KBM-7 (cell line): ENCODE data around the gene RPIA.
"Not testable (repeated sequence)": the region's sequence is repeated elsewhere in the genome, so short reads cannot be mapped to it uniquely, and the experiment has no call there.

Source experiments
- DNase-seq: peaks from one replicate; pipeline ENCODE4 v3.0.0-alpha.2; 2015
- in situ Hi-C: fragments of 300-500 bp; cut with MboI; formaldehyde crosslinking; loops from 2 replicates; pipeline ENCODE4 v1.14.3; 2020; ENCODE audit warnings: low sequenced_read_pairs, low pct_unique_long_range_greater_than_20kb, mixed read lengths

Gene RPIA

GRCh38 chr2:88691339-88692183 is at the start of gene RPIA:
TSS of gene RPIA (plus strand) at chr2:88691673. CDS start at chr2:88691699, 26 bp downstream.
- DNase-seq, result peak; percentile 98
- in situ Hi-C loops, result no loop called here

- in situ Hi-C loops, result no loop called here
- DNase-seq, result no peak
Observed at GRCh38 chr2:88642278-88642677, 49.2 kb upstream of the RPIA start.

- in situ Hi-C loops, DNase-seq: not testable (repeated sequence)
Observed at GRCh38 chr2:88645291-88645882, 46.1 kb upstream of the RPIA start.

DNA sequence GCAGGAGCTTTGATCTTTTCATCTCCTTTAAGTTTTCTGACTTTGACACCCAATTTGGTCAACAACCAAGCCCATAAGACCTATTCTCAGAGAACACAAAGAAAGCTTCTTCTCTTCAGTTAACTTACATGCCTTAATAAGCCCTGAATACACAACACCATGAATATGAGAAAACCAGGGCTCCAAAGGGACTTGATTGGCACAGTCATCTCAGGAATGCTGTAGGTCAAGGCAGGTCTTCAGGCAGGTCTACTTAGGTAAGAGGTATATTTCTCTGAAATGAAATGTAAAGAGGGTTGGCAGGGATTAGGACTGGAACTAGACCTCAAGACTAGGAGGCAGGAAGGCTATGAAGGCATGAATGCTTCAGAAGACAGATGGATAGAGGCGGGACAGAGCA is 39.8 kb upstream of the RPIA start:
- DNase-seq, result no peak
- in situ Hi-C loops, result no loop called here

DNA sequence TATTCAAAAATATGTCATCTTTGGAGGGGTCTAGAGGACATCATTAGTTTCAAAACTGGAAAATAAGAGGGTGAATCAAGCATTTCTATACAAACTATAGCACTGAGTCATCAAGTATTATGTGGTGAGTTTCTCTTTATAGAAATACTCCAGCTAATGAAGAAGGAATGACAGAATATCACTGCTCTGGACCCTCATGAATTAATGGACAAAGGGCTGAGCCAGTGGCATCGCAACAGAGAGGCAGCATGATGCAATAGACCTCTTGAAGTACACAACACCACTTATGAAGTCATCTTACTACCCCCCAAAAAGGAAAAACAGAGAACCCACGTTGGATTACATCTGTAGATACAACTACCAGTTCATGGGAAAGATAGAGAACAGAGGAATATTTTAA is 36.8 kb upstream of the RPIA start:
- in situ Hi-C loops, result no loop called here
- DNase-seq, result no peak

DNA sequence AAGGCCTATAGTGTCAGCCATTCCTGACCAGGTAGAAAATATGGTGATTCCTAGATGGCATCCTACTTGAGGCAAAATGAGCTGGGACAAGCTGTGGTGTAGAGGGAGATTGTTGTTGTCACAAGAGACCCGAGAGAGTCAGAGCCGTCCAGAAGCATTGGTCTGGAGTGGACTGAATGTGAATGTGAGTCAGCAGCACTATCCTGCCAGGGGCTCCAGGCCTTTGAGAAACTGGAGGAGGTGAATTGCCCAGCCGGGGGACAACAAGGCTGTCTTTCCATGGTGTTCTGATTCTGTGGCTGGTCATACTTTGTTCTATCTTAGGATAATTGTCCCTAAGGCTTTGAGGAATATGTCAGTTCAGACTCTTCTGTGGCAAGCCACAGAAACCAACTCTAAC is 34.8 kb upstream of the RPIA start:
- DNase-seq, result no peak
- in situ Hi-C loops, result no loop called here

DNA sequence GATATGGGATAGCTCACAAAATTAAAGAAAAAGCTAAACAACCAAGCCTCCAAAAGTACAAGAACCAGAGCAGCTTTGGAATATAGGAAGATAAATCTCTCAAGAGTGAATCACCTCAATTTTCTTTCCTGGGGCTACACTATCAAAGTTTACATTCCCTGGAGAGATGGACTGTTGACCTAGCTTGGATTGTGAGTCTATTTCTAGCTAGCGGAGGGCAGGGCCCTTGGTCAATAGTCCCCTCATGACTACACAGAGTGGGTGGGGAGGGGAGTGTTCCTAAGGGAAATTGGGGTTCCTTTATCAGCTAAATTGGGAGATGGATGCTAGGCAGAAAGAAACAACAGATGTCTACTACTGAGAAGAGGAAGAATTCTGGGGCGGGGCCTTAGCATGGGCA is 34.3 kb upstream of the RPIA start:
- in situ Hi-C loops, result no loop called here
- no peak for DNase-seq

DNA sequence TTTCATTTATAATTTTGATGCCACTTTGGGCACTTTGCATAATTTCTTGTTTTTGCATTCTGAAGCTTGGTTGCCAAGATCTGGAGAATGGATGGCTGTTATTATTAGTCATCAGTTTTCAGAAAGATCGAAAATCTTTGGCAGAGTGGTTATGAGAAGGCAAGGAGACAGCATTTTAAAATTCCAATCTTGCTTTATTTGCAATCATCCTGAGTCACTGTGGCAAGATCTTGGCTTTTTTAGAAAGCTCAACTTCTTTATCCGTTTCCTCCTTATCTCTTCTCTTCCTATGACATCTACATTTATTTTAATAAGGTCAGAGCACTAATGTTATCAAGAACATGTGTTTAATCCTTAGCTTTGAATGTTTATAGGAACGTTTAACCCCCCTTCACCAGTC is 33.1 kb upstream of the RPIA start:
- no peak for DNase-seq
- in situ Hi-C loops, result no loop called here

GRCh38 chr2:88658881-88659537 is 32.5 kb upstream of the RPIA start:
- in situ Hi-C loops, result no loop called here
- no peak for DNase-seq

DNA sequence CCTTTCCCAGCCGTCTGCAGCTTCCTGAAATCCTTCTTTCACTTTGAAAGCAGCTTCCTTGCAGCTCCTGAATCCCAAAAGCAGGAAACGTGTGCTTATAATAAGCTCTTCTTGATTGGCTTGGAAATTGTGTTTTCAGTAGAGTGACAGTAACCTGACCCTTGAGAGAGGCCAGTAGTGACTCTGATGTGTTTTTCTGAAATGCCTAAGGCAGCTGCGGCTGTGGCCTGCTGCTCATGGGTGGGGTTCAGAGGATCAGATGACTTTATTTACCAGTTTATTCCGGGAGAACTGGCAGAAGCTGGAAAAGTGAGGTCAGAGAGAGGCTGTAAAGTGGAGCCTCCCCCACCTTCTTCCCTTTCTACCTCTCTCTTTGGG is 31.9 kb upstream of the RPIA start:
- peak; percentile 21 for DNase-seq
- in situ Hi-C loops, result no loop called here

DNA sequence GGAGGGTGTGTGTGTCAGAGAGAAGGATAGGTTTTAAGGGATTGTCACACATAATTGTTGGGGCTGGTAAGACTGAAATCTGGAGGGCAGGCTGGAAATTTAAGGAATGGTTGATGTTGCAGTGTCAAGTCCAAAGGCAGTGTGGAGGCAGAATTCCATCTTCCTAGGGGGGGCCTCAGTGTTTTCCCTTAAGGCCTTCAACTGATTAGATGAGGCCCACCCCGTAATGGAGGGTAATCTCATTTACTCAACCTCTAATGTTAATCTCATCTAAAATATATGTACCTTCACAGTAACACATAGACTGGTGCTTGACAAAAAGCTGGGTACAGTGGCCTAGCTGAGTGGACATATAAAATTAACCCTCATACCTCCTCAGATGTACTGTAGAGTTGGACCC is 30.9 kb upstream of the RPIA start:
- in situ Hi-C loops, result no loop called here
- no peak for DNase-seq

DNA sequence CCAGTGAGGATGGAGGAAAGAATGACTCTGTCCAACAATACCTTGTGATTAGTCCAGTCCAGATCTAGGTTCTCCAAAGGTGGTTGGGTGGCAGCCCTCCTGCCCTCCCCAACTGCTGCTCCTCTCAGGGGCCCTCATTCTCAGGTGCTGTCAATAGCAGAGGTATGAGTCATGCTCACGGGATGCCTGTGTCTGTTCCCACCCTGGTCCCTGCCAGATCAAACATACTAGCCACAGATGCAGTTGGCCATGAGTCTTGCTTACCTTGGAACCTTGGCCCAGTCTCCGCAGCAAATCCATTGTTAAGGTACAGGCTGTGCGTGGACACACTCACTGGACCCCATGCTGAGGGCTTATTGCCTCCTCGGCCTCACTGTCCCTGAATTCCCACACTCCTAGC is 24.9 kb upstream of the RPIA start:
- in situ Hi-C loops, result no loop called here
- no peak for DNase-seq

- DNase-seq, result no peak
- in situ Hi-C loops, result no loop called here
Observed at GRCh38 chr2:88667219-88667618, 24.3 kb upstream of the RPIA start.

- in situ Hi-C loops, result no loop called here
- no peak for DNase-seq
Observed at GRCh38 chr2:88668862-88669261, 22.6 kb upstream of the RPIA start.

GRCh38 chr2:88669482-88670214 is 21.8 kb upstream of the RPIA start:
- in situ Hi-C loops, result no loop called here

GRCh38 chr2:88671786-88672427 is 19.6 kb upstream of the RPIA start:
- in situ Hi-C loops, result no loop called here
- DNase-seq, result peak; percentile 64

More at GRCh38 chr2:88669482-88670214, 21.8 kb upstream of the RPIA start:
- peak; percentile 38 for DNase-seq

DNA sequence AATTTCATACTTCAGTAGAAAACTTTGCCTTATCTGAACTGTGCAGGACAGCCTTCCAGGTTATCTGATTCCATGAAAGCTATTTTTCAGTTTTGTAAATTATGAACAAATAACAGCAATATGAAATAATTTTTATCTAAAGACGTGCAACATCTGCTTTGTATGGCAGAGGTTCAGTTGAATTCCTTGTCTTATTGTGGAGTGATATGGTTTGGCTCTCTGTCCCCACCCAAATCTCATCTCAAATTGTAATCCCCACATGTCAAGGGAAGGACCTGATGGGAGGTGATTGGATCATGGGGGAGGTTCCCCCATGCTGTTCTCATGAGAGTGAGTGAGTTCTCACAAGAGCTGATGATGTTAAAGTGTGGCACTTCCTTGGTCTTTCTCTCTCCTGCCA is 18.1 kb upstream of the RPIA start:
- in situ Hi-C loops, result no loop called here
- no peak for DNase-seq

DNA sequence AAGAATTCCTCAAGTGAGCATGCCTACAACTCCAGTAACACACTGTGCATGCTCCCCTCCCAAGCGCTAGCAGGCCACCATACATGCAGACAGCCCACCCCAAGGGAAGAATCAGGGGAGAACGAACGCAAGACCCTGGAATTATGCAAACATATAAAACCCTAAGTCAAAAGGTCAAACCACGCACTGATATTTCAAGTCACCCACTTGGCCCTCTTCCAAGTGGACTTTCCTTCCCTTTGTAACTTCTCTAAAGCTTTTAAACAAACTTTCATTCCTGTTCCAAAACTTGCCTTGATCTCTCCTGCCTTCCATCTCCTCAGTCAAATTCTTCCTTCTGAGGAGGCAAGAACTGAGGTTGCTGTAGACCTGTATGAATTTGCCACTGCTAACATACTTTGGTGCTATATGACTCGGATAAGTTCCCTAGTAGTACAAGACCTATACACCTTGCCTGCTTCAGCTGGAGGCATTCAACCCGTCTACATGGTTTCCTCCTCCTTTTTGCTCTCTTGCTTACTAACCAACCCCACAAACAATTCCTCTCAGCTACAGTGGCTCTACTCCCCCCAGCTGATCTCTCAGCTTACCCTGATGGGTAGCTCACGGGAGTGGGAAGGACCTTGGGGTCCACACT is 11.1 kb upstream of the RPIA start:
- DNase-seq, result no peak
- in situ Hi-C loops, result no loop called here

- DNase-seq, result no peak
- in situ Hi-C loops, result no loop called here
Observed at GRCh38 chr2:88680916-88681315, 10.6 kb upstream of the RPIA start.
